Duodenal mucosa (tissue), 2 donors: ENCODE data around the gene FMNL2.

Experiments
- H3K27ac ChIP-seq: one replicate; pipeline ENCODE4 v1.7.0; 2013; ENCODE audit warnings: low read depth, low read length
- H3K27me3 ChIP-seq, 2 donors: one replicate each; pipeline ENCODE4 v1.7.0; 2013; ENCODE audit warnings: low read length in 2 of 2, control low read depth in 1 of 2; ENCODE audit not compliant: insufficient read depth in 2 of 2, control insufficient read depth in 1 of 2
- H3K36me3 ChIP-seq, 2 donors: one replicate each; pipeline ENCODE4 v1.7.0; 2013; ENCODE audit warnings: low read length in 2 of 2, control low read depth in 1 of 2; ENCODE audit not compliant: insufficient read depth in 2 of 2, control insufficient read depth in 1 of 2
- H3K4me1 ChIP-seq, 2 donors: one replicate each; pipeline ENCODE4 v1.7.0; 2013; ENCODE audit warnings: low read length in 2 of 2, control low read depth in 1 of 2; ENCODE audit not compliant: insufficient read depth in 2 of 2, control insufficient read depth in 1 of 2
- H3K4me3 ChIP-seq, 2 donors: one replicate each; pipeline ENCODE4 v1.7.0; 2013; ENCODE audit warnings: low read length in 2 of 2, low read depth in 1 of 2
- H3K9ac ChIP-seq, 2 donors: one replicate each; pipeline ENCODE4 v1.7.0; 2013; ENCODE audit warnings: low read length in 2 of 2, low read depth in 1 of 2
- H3K9me3 ChIP-seq, 2 donors: one replicate each; pipeline ENCODE4 v1.7.0; 2013; ENCODE audit warnings: low read length in 2 of 2, control low read depth in 1 of 2; ENCODE audit not compliant: control insufficient read depth in 1 of 2

The FMNL2 gene

GRCh38 chr2:152627351-152627957 lies 292.5 kb downstream of the FMNL2 start:
- no peak overlapping the region for H3K4me3 ChIP-seq
- H3K27me3 ChIP-seq = no peaks in the 10 kb centered on the region
- H3K9ac ChIP-seq = no peak overlapping the region
- peaks cover 5% of the 10 kb centered on the region in 2 donors for H3K36me3 ChIP-seq
- no peak overlapping the region for H3K27ac ChIP-seq
- H3K9me3 ChIP-seq = no peaks in the 10 kb centered on the region
- no peaks in the 10 kb centered on the region for H3K4me1 ChIP-seq

DNA sequence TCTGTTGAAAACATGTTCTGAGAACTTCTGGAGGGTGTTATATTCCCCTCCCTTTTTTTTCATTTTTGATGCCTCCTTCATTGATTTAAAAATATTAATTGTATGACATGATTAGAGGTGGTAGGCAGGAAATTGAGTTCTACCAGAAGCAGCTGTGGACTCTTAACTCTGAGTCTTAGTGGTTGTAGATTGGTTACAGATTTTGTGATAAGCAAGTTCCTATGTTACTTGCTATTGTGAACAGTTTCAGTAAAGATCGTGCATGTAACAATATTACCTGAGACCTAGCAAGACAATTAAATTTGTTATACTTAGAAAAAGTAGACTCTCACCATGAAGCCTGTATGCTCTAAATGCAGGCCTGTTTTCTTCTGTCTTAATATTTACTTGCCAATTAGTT lies 294.2 kb downstream of the FMNL2 start:
- H3K4me1 ChIP-seq = no peaks in the 10 kb centered on the region
- H3K4me3 ChIP-seq = no peak overlapping the region
- H3K9ac ChIP-seq = no peak overlapping the region
- no peaks in the 10 kb centered on the region for H3K27me3 ChIP-seq
- no peak overlapping the region for H3K27ac ChIP-seq
- H3K9me3 ChIP-seq = no peaks in the 10 kb centered on the region
- H3K36me3 ChIP-seq = peaks cover 5% of the 10 kb centered on the region in 2 donors

- Histone ChIP-seq H3K4me3 (no peak overlapping the region), H3K9me3 (no peaks in the 10 kb centered on the region), H3K9ac (no peak overlapping the region), H3K27me3 (no peaks in the 10 kb centered on the region), H3K4me1 (no peaks in the 10 kb centered on the region), H3K36me3 (peaks cover 5% of the 10 kb centered on the region in 2 donors), H3K27ac (no peak overlapping the region)
Observed at GRCh38 chr2:152630466-152630865, 295.5 kb downstream of the FMNL2 start.

- no peaks in the 10 kb centered on the region for H3K4me1 ChIP-seq
- no peaks in the 10 kb centered on the region for H3K9me3 ChIP-seq
- H3K9ac ChIP-seq = no peak overlapping the region
- no peak overlapping the region for H3K27ac ChIP-seq
- H3K27me3 ChIP-seq = no peaks in the 10 kb centered on the region
- no peak overlapping the region for H3K4me3 ChIP-seq
- peaks cover 5% of the 10 kb centered on the region in 2 donors for H3K36me3 ChIP-seq
Observed at GRCh38 chr2:152632736-152633135, 297.8 kb downstream of the FMNL2 start.

DNA sequence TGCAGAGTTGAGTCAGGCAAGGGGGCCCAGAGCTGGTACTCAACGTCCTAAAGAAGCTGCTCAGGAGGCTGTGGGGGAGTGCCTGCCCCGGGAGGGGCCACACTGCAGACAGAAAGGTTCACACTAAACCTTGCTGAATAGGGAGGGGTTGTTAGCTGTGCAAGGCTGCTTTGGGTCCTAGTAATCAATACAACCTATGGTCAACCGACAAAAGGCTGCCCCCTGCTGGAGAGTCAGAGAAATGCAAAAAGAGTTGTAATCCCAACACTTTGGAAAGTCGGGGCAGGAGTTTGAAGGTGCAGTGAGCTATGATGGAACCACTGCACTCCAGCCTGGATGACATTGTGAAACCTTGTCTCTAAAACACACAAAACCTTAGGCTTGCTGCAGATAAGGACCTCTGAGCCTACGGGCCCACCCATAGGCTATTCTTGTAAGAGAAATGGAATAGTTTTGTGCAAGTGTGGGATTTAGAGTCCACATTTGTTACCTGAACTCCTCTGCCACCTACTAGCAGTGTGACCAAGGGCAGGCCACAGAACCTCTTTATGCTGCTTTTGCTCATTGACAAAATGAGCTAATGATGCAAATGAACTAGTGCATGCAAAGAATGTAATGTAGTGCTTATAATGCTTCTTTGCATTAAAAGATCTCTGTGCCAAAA lies 300.8 kb downstream of the FMNL2 start:
- H3K4me3 ChIP-seq = no peak overlapping the region
- no peak overlapping the region for H3K9ac ChIP-seq
- H3K4me1 ChIP-seq = no peaks in the 10 kb centered on the region
- no peaks in the 10 kb centered on the region for H3K9me3 ChIP-seq
- no peak overlapping the region for H3K27ac ChIP-seq
- H3K36me3 ChIP-seq = peaks cover 9 to 11% of the 10 kb centered on the region in 2 donors
- H3K27me3 ChIP-seq = no peaks in the 10 kb centered on the region

- no peak overlapping the region for H3K9ac ChIP-seq
- no peak overlapping the region for H3K27ac ChIP-seq
- peaks cover 7 to 8% of the 10 kb centered on the region in 2 donors for H3K36me3 ChIP-seq
- no peaks in the 10 kb centered on the region for H3K27me3 ChIP-seq
- no peak overlapping the region for H3K4me3 ChIP-seq
- no peaks in the 10 kb centered on the region for H3K4me1 ChIP-seq
- no peaks in the 10 kb centered on the region for H3K9me3 ChIP-seq
Observed at GRCh38 chr2:152637251-152637650, 302.3 kb downstream of the FMNL2 start.

- Histone ChIP-seq H3K27ac (no peak overlapping the region), H3K36me3 (peaks cover 7 to 9% of the 10 kb centered on the region in 2 donors), H3K27me3 (no peaks in the 10 kb centered on the region), H3K9ac (no peak overlapping the region), H3K4me3 (no peak overlapping the region), H3K4me1 (no peaks in the 10 kb centered on the region), H3K9me3 (no peaks in the 10 kb centered on the region)
Observed at GRCh38 chr2:152638056-152638455, 303.1 kb downstream of the FMNL2 start.

- H3K27ac ChIP-seq = no peak overlapping the region
- no peaks in the 10 kb centered on the region for H3K4me1 ChIP-seq
- H3K36me3 ChIP-seq = peaks cover 7 to 14% of the 10 kb centered on the region in 2 donors
- no peaks in the 10 kb centered on the region for H3K9me3 ChIP-seq
- no peak overlapping the region for H3K4me3 ChIP-seq
- no peak overlapping the region for H3K9ac ChIP-seq
- no peaks in the 10 kb centered on the region for H3K27me3 ChIP-seq
Observed at GRCh38 chr2:152638590-152638989, 303.6 kb downstream of the FMNL2 start.

GRCh38 chr2:152644189-152644873 lies 309.4 kb downstream of the FMNL2 start:
- Histone ChIP-seq H3K36me3 (peaks cover 7 to 19% of the 10 kb centered on the region in 2 donors), H3K27ac (no peak overlapping the region)

GRCh38 chr2:152646264-152646663 lies 311.3 kb downstream of the FMNL2 start:
- no peaks in the 10 kb centered on the region for H3K9me3 ChIP-seq
- H3K36me3 ChIP-seq = peaks cover 0 to 14% of the 10 kb centered on the region in 2 donors
- no peaks in the 10 kb centered on the region for H3K27me3 ChIP-seq
- H3K27ac ChIP-seq = no peak overlapping the region
- H3K4me3 ChIP-seq = no peak overlapping the region
- H3K4me1 ChIP-seq = peaks cover 10 to 17% of the 10 kb centered on the region in 2 donors
- H3K9ac ChIP-seq = no peak overlapping the region

More at GRCh38 chr2:152644189-152644873, 309.4 kb downstream of the FMNL2 start:
- Histone ChIP-seq H3K4me3 (no peak overlapping the region), H3K9ac (no peak overlapping the region), H3K9me3 (no peaks in the 10 kb centered on the region), H3K4me1 (peaks cover 10 to 17% of the 10 kb centered on the region in 2 donors), H3K27me3 (no peaks in the 10 kb centered on the region)
